ENCODE measurements around the gene CYTH3. TPM values are rescaled to one million over a fixed set of nuclear protein-coding genes. Genes with fewer than 3 reads are reported as not detected.
"Not testable (repeated sequence)": the region's sequence is repeated elsewhere in the genome, so short reads cannot be mapped to it uniquely, and the experiment has no call there.

CYTH3 gene
- polyA plus RNA-seq, 1 donor, result 30.9 TPM

GRCh38 chr7:6200971-6201370 lies 71.5 kb downstream of the CYTH3 start:
- Histone ChIP-seq H3K9me3 (ENCODE audit: control insufficient read depth, low read depth, low read length) (no peaks in the 10 kb centered on the region), H3K4me1 (ENCODE audit: control insufficient read depth, insufficient read depth, low read length) (no peaks in the 10 kb centered on the region), H3K4me3 (ENCODE audit: low read length) (no peak overlapping the region), H3K36me3 (ENCODE audit: control insufficient read depth, insufficient read depth, low read length) (no peaks in the 10 kb centered on the region), H3K27ac (ENCODE audit: low read length) (no peak overlapping the region), H3K27me3 (ENCODE audit: control insufficient read depth, insufficient read depth, low read length) (no peaks in the 10 kb centered on the region)
- DNase-seq, result no peak
- WGBS (ENCODE audit: insufficient coverage, low lambda C conversion rate), result no CpG with 5 or more reads among the region's 11 CpGs

- Histone ChIP-seq H3K4me3 (ENCODE audit: low read length) (no peak overlapping the region), H3K4me1 (ENCODE audit: control insufficient read depth, insufficient read depth, low read length) (no peaks in the 10 kb centered on the region), H3K36me3 (ENCODE audit: control insufficient read depth, insufficient read depth, low read length) (no peaks in the 10 kb centered on the region), H3K9me3 (ENCODE audit: control insufficient read depth, low read depth, low read length) (no peaks in the 10 kb centered on the region), H3K27me3 (ENCODE audit: control insufficient read depth, insufficient read depth, low read length) (no peaks in the 10 kb centered on the region), H3K27ac (ENCODE audit: low read length) (no peak overlapping the region)
- DNase-seq, result no peak
- WGBS (ENCODE audit: insufficient coverage, low lambda C conversion rate), result 92% methylated on average over 2 of the region's 4 CpGs
Observed at GRCh38 chr7:6198689-6199595, 73.5 kb downstream of the CYTH3 start.

GRCh38 chr7:6197801-6198551 lies 74.4 kb downstream of the CYTH3 start:
- Histone ChIP-seq H3K36me3 (ENCODE audit: control insufficient read depth, insufficient read depth, low read length) (no peaks in the 10 kb centered on the region), H3K27ac (ENCODE audit: low read length) (no peak overlapping the region), H3K9me3 (ENCODE audit: control insufficient read depth, low read depth, low read length) (no peaks in the 10 kb centered on the region), H3K4me1 (ENCODE audit: control insufficient read depth, insufficient read depth, low read length) (no peaks in the 10 kb centered on the region), H3K27me3 (ENCODE audit: control insufficient read depth, insufficient read depth, low read length) (no peaks in the 10 kb centered on the region), H3K4me3 (ENCODE audit: low read length) (no peak overlapping the region)
- whole genome bisulfite sequencing (ENCODE audit: insufficient coverage, low lambda C conversion rate), result 100% methylated on average over 1 of the region's 8 CpGs
- no peak for DNase-seq

GRCh38 chr7:6193709-6194108 lies 78.7 kb downstream of the CYTH3 start:
- no CpG with 5 or more reads among the region's 8 CpGs for WGBS (ENCODE audit: insufficient coverage, low lambda C conversion rate)
- no peak for DNase-seq
- Histone ChIP-seq H3K27me3 (ENCODE audit: control insufficient read depth, insufficient read depth, low read length) (no peaks in the 10 kb centered on the region), H3K9me3 (ENCODE audit: control insufficient read depth, low read depth, low read length) (no peaks in the 10 kb centered on the region), H3K36me3 (ENCODE audit: control insufficient read depth, insufficient read depth, low read length) (peaks cover 12% of the 10 kb centered on the region), H3K27ac (ENCODE audit: low read length) (no peak overlapping the region), H3K4me3 (ENCODE audit: low read length) (no peak overlapping the region), H3K4me1 (ENCODE audit: control insufficient read depth, insufficient read depth, low read length) (no peaks in the 10 kb centered on the region)

GRCh38 chr7:6190563-6190962 lies 81.9 kb downstream of the CYTH3 start:
- H3K4me1 ChIP-seq (ENCODE audit: control insufficient read depth, insufficient read depth, low read length); H3K27me3 ChIP-seq (ENCODE audit: control insufficient read depth, insufficient read depth, low read length); DNase-seq; H3K4me3 ChIP-seq (ENCODE audit: low read length); H3K27ac ChIP-seq (ENCODE audit: low read length); H3K9me3 ChIP-seq (ENCODE audit: control insufficient read depth, low read depth, low read length): not testable (repeated sequence)
- peaks cover 33% of the 10 kb centered on the region for H3K36me3 ChIP-seq (ENCODE audit: control insufficient read depth, insufficient read depth, low read length)
- 100% methylated on average over 2 of the region's 7 CpGs for WGBS (ENCODE audit: insufficient coverage, low lambda C conversion rate)

GRCh38 chr7:6188389-6188788 lies 84.0 kb downstream of the CYTH3 start:
- no peaks in the 10 kb centered on the region for H3K27me3 ChIP-seq (ENCODE audit: control insufficient read depth, insufficient read depth, low read length)
- no peak overlapping the region for H3K4me3 ChIP-seq (ENCODE audit: low read length)
- H3K4me1 ChIP-seq (ENCODE audit: control insufficient read depth, insufficient read depth, low read length), result no peaks in the 10 kb centered on the region
- WGBS (ENCODE audit: insufficient coverage, low lambda C conversion rate), result no CpG with 5 or more reads among the region's 5 CpGs
- DNase-seq, result no peak
- H3K36me3 ChIP-seq (ENCODE audit: control insufficient read depth, insufficient read depth, low read length), result peaks cover 42% of the 10 kb centered on the region
- no peaks in the 10 kb centered on the region for H3K9me3 ChIP-seq (ENCODE audit: control insufficient read depth, low read depth, low read length)
- no peak overlapping the region for H3K27ac ChIP-seq (ENCODE audit: low read length)

- Histone ChIP-seq H3K9me3 (ENCODE audit: control insufficient read depth, low read depth, low read length) (no peaks in the 10 kb centered on the region), H3K4me1 (ENCODE audit: control insufficient read depth, insufficient read depth, low read length) (no peaks in the 10 kb centered on the region), H3K4me3 (ENCODE audit: low read length) (no peak overlapping the region), H3K27ac (ENCODE audit: low read length) (no peak overlapping the region), H3K27me3 (ENCODE audit: control insufficient read depth, insufficient read depth, low read length) (no peaks in the 10 kb centered on the region), H3K36me3 (ENCODE audit: control insufficient read depth, insufficient read depth, low read length) (peaks cover 50% of the 10 kb centered on the region)
- no CpG with 5 or more reads among the region's 11 CpGs for WGBS (ENCODE audit: insufficient coverage, low lambda C conversion rate)
- DNase-seq, result no peak
Observed at GRCh38 chr7:6186577-6186976, 85.8 kb downstream of the CYTH3 start.

- Histone ChIP-seq H3K9me3 (ENCODE audit: control insufficient read depth, low read depth, low read length) (no peaks in the 10 kb centered on the region), H3K36me3 (ENCODE audit: control insufficient read depth, insufficient read depth, low read length) (peaks cover 39% of the 10 kb centered on the region), H3K27me3 (ENCODE audit: control insufficient read depth, insufficient read depth, low read length) (no peaks in the 10 kb centered on the region), H3K27ac (ENCODE audit: low read length) (no peak overlapping the region), H3K4me3 (ENCODE audit: low read length) (no peak overlapping the region), H3K4me1 (ENCODE audit: control insufficient read depth, insufficient read depth, low read length) (no peaks in the 10 kb centered on the region)
- 89% methylated on average over 5 of the region's 10 CpGs for WGBS (ENCODE audit: insufficient coverage, low lambda C conversion rate)
- DNase-seq, result no peak
Observed at GRCh38 chr7:6182993-6183392, 89.4 kb downstream of the CYTH3 start.

GRCh38 chr7:6181136-6181535 lies 91.3 kb downstream of the CYTH3 start:
- no peaks in the 10 kb centered on the region for H3K9me3 ChIP-seq (ENCODE audit: control insufficient read depth, low read depth, low read length)
- no peaks in the 10 kb centered on the region for H3K27me3 ChIP-seq (ENCODE audit: control insufficient read depth, insufficient read depth, low read length)
- H3K4me1 ChIP-seq (ENCODE audit: control insufficient read depth, insufficient read depth, low read length), result no peaks in the 10 kb centered on the region
- DNase-seq, result no peak
- 100% methylated on average over 1 of the region's 1 CpG for WGBS (ENCODE audit: insufficient coverage, low lambda C conversion rate)
- H3K36me3 ChIP-seq (ENCODE audit: control insufficient read depth, insufficient read depth, low read length), result peaks cover 36% of the 10 kb centered on the region
- no peak overlapping the region for H3K27ac ChIP-seq (ENCODE audit: low read length)
- no peak overlapping the region for H3K4me3 ChIP-seq (ENCODE audit: low read length)

- Histone ChIP-seq H3K4me3 (ENCODE audit: low read length) (no peak overlapping the region), H3K9me3 (ENCODE audit: control insufficient read depth, low read depth, low read length) (no peaks in the 10 kb centered on the region)
Observed at GRCh38 chr7:6180344-6180725, 92.1 kb downstream of the CYTH3 start.

More at GRCh38 chr7:6180344-6180725, 92.1 kb downstream of the CYTH3 start:
- Histone ChIP-seq H3K27ac (ENCODE audit: low read length) (no peak overlapping the region), H3K36me3 (ENCODE audit: control insufficient read depth, insufficient read depth, low read length) (peaks cover 38% of the 10 kb centered on the region), H3K4me1 (ENCODE audit: control insufficient read depth, insufficient read depth, low read length) (no peaks in the 10 kb centered on the region), H3K27me3 (ENCODE audit: control insufficient read depth, insufficient read depth, low read length) (no peaks in the 10 kb centered on the region)
- 83% methylated on average over 2 of the region's 8 CpGs for WGBS (ENCODE audit: insufficient coverage, low lambda C conversion rate)
- no peak for DNase-seq
